ENCODE measurements around the gene MT2A.

- TF ChIP-seq POLR2A (IDR thresholded peaks at IDR 0.05) (no peak), CTCF (IDR thresholded peaks at IDR 0.05) (no peak)
These were observed 23.4 kb downstream of the MT2A start for GRCh38 chr16:56631832-56632155.
